ENCODE data around the gene ZMYND10.

Gene ZMYND10

GRCh38 chr3:50342813-50343633 is 2.5 kb downstream of the ZMYND10 start:
- no peak for DNase-seq

GRCh38 chr3:50341996-50342650 is 3.4 kb downstream of the ZMYND10 start:
- DNase-seq, result no peak

- no peak for DNase-seq
These were observed 4.0 kb downstream of the ZMYND10 start for GRCh38 chr3:50341537-50341936.

- peak; percentile 98 for DNase-seq
These were observed 4.8 kb downstream of the ZMYND10 start, which contains the start of gene RASSF1 for GRCh38 chr3:50340448-50341329. Gene RASSF1, minus strand, starts transcription at chr3:50340836. Its CDS starts 31 bp downstream, at chr3:50340805.

DNA sequence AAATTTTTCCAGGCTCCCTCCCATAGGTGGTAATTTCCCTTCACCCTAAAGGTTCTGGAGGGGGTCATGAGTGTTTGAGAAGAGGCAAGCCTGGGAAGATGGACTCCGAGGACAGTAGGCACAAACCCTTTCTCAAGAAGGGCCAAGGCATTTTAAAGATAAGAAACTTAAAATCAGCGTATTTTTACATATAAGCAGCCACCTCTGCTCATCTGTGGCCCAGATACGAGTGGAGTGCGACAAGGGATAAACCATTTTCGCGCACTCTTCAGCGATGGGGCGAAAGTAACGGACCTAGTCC is 5.4 kb downstream of the ZMYND10 start:
- DNase-seq, result peak; percentile 47

DNA sequence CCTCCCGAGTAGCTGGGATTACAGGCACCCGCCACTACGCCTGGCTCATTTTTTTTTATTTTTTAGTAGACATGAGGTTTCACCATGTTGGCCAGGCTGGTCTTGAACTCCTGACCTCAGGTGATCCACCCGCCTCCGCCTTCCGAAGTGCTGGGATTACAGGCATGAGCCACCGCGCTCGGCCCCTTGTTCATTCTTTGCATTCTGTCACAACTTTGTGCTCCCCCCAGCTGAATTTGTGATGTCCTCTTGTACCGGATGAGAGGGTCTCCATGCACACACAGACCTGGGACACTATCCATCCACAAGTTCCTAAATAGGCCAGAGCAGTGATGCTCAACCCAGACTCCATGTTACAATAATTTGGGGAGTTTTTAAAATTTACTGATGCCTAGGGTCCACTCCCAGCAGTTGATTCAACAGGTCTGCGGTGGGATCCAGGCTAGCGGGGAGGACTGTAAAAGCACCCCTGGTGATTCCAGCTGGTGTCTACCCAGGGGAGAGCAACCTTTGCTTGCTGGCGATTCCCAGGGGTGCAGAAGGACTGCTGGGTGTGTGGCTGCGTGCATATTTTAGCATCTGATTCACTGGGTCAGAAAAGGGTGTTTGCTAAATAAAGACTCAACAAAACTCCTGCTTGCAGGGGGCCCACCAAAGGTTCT is 5.9 kb downstream of the ZMYND10 start:
- no peak for DNase-seq

DNA sequence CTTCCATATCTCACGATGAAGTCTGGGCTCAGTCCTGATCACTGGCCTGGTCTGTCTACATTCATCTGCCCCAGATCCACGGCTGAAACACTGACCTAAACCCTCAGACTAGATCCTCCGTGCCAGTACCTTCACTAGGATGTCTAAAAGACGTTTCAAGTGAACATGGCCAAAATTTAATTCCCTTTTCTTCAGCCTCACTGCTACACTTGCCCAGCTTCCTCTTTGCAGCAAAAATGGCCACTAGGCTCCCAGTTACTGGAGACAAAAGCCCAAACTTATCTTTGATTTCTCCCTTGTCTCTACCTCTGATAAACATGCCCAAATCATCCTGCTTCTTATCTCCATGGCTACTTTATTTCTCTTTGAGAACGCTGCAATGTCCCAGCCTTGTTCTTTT is 6.6 kb downstream of the ZMYND10 start:
- peak; percentile 79 for DNase-seq

- DNase-seq, result peak; percentile 100
These were observed 8.2 kb downstream of the ZMYND10 start for GRCh38 chr3:50337175-50337861.

- DNase-seq, result no peak
These were observed 8.9 kb downstream of the ZMYND10 start for GRCh38 chr3:50336452-50337174.

DNA sequence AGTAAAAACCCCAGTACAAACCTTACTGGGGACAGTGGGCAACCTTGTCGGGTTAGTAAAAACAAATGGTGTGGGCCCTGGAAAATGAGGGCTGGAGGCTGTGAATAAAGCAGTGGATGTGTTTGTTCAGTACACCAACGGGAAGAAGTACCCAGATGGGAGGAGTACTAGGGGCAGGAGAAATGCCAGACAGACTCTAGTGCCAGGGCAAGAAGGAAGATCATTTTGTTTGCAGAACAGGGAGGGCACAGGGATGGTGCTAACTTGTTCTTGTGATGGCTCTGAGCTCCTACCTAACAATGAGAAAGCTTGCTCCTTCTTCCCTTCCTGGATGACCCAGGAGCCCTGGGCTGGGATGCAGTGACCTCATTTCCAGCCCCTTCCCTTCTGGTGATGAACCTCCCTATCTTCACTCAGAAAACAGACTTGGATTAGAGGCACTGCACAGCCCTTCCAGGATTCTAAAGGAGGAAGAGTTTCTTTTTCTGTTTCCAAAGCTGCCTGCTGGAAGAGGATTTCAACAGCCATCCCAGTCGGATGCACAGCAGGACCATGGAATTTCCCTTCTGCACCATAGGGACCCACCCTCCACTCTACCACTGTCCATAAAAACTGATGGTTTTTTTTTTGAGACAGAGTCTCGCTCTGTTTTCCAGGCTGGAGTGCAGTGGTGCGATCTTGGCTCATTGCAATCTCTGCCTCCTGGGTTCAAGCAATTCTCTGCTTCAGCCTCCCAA is 11.0 kb downstream of the ZMYND10 start:
- DNase-seq, result no peak

GRCh38 chr3:50333744-50334328 is 11.7 kb downstream of the ZMYND10 start:
- no peak for DNase-seq

DNA sequence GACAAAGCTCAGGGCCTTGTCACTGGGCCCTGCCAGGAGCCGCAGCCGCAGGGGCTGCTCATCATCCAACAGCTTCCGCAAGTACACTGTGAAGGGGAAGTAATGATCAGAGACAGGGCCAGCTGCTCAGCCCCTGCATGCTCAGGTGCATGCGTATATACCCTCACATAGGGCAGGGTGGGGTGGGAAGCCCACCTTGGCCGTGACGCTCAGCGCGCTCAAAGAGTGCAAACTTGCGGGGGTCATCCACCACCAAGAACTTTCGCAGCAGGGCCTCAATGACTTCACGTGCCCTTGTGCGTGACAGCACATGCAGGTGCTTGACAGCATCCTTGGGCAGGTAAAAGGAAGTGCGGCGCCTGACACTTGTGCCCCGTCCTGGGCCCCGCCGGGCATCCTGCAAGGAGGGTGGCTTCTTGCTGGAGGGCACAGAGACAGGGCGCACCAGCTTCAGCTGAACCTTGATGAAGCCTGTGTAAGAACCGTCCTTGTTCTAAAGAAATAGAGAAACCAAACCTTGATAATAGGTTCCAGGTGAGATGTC is 14.1 kb downstream of the ZMYND10 start:
- no peak for DNase-seq

DNA sequence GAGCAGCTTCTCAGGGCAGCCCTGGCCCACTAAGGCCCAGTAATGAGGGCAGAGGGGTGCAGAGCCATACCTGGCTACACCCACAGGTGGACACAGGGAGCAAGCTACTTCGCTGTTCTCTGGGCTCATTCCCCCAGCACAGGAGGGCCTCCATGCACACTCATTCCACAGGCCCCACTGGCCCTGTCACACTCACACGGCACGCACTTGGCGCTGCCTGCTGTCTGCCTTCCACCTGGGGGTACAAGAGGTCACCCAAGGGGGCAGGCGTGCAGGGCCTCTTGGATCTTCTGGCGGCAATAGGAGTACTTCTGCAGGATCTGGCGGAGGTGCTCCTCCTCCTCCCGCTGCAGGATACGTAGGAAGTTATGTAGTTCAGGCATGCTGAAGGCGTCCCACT is 15.2 kb downstream of the ZMYND10 start:
- no peak for DNase-seq

DNA sequence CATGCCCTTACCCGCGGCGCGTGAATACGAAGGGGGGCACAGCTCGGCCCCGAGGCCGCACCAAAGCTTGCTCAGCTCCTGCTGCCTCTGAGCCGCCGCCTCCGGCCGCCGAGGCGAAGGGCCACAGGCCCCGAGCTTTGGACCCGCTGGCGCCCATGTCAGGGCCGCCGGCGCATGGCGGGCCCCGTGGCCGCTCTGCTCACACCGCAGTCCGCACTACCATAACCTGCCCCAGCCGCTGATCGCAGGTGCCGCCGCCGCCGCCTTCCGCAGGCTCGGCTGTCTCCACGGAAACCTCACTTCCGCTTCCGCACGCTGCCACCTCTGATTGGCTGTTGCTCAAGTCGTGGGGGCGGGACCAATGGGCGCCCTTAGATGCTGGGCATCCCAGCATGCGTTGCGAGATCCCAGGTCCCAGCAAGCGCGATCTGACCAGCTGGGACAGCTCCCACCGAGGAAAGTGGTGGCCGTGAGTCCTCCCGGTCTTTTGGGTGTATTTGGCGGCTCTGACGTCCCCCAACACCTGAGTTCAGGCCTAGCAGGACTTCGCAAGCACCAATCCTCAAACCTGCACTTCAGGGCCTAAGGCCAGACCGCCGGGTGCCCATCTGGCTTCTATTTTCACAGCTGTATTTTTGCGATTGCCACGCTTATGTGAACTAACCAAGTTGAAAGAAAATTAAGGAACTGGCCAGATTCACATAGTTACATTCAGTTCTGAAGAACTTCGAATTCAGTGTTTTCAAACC is 17.4 kb downstream of the ZMYND10 start, which contains the start of gene TUSC2:
TSS of gene TUSC2 (minus strand) at position 281 of the 749 bp plus-strand sequence. CDS start at position 157, 124 bp downstream.
- DNase-seq, result peak; percentile 99

GRCh38 chr3:50327129-50327528 is 18.4 kb downstream of the ZMYND10 start:
- no peak for DNase-seq

GRCh38 chr3:50326182-50326541 is 19.4 kb downstream of the ZMYND10 start:
- no peak for DNase-seq

DNA sequence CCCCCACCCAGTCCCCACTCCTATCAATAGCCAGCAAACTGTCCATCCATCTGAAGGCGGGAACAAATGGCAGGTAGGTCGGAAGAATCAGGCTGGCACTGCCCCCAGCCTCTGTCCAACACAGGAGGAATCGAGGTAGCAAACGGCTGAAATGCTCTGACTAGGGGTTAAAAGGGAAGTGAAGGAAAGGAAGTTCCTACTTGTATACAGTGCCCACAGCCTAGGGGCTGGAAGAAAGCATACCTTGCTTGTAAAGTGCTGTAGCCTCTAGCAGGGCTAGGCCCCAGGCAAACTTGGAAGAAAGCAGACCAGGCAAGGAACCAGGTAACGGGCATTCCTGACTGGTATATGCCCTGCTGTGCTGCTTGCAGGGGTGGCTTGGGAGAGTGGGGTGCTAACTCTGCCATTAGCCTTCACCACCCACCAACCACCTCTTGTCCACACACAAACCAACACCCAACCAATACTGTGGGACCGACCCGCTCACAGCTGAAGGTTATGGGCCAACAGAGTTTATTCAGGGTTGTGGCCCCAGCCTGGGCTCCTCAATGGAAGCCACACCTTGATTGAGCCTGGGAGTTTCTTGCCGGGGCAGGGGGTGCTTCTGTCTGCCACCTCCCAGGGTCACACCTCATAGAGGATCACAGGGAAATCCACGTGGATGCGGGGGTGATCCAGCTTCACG is 19.9 kb downstream of the ZMYND10 start:
- DNase-seq, result no peak

- no peak for DNase-seq
These were observed 20.4 kb downstream of the ZMYND10 start for GRCh38 chr3:50325113-50325480.
